Measurements from ENCODE around the gene SLC4A8. TPM values are rescaled to one million over a fixed set of nuclear protein-coding genes. Genes with fewer than 3 reads are reported as not detected.

The SLC4A8 gene
- total and polyA plus RNA-seq, 5 donors = 0.02 to 0.50 (median 0.24) TPM

DNA sequence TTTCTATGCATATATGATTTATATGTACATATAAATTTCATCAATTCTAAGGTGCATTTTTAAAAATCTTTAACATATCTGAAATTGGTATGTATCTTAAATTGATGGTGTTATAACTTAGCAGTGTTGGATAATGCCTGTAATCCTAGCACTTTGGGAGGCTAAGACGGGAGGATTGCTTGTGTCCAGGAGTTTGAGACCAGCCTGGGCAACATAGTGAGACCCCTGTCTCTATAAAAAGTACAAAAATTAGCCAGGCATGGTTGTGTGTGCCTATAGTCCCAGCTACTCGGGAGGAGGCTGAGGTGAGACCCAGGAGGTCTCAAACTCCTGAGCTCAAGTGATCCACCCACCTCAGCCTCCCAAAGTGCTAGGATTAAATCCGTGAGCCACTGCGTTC, 27.0 kb upstream of the SLC4A8 start:
- intact Hi-C loops (cut with DNase I) = no loop called here
- Histone ChIP-seq H3K4me1 (ENCODE audit: control insufficient read depth, insufficient read depth, low read length) (no peaks in the 10 kb centered on the region), H3K27me3 (ENCODE audit: control insufficient read depth, insufficient read depth) (no peaks in the 10 kb centered on the region), H3K4me3 (ENCODE audit: low read length) (no peak overlapping the region), H3K9me3 (ENCODE audit: control insufficient read depth, low read length) (no peaks in the 10 kb centered on the region), H3K27ac (ENCODE audit: low read length) (no peak overlapping the region)
- 83% methylated on average over 4 of the region's 4 CpGs for WGBS
- DNase-seq (no peak), ATAC-seq (no peak)

GRCh38 chr12:51399891-51400290, 24.7 kb upstream of the SLC4A8 start:
- no peak for ATAC-seq
- H3K27me3 ChIP-seq (ENCODE audit: control insufficient read depth, insufficient read depth) = no peaks in the 10 kb centered on the region
- intact Hi-C loops (cut with DNase I) = no loop called here

DNA sequence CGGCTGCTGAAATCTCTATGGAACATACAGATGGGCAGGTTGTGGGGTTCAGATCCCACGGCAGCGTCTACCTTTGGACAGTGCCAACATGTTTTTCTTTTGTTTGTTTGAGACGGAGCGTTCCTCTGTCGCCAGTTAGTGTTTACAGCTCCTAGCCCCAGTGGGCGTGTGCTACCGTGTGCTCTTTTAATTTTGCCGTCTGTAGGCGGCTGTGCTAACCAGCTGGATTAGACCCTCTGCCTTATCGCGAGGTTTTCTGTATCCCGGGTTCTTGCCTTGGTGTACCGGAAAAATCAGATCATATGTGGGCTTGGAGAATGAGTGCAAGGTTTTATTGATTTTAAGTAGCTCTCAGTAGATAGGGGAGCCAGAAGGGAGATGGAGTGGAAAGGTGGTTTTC, 23.6 kb upstream of the SLC4A8 start:
- no peak overlapping the region for H3K4me3 ChIP-seq (ENCODE audit: low read length)
- ATAC-seq = no peak
- intact Hi-C loops (cut with DNase I) = no loop called here
- no peaks in the 10 kb centered on the region for H3K4me1 ChIP-seq (ENCODE audit: control insufficient read depth, insufficient read depth, low read length)
- whole genome bisulfite sequencing = 89% methylated on average over 14 of the region's 14 CpGs
- H3K27ac ChIP-seq (ENCODE audit: low read length) = no peak overlapping the region
- H3K9me3 ChIP-seq (ENCODE audit: control insufficient read depth, low read length) = no peaks in the 10 kb centered on the region
- no peak for DNase-seq
- no peaks in the 10 kb centered on the region for H3K27me3 ChIP-seq (ENCODE audit: control insufficient read depth, insufficient read depth)

More at GRCh38 chr12:51399891-51400290, 24.7 kb upstream of the SLC4A8 start:
- Histone ChIP-seq H3K4me3 (ENCODE audit: low read length) (no peak overlapping the region), H3K4me1 (ENCODE audit: control insufficient read depth, insufficient read depth, low read length) (no peaks in the 10 kb centered on the region), H3K9me3 (ENCODE audit: control insufficient read depth, low read length) (no peaks in the 10 kb centered on the region), H3K27ac (ENCODE audit: low read length) (no peak overlapping the region)
- WGBS = 78% methylated on average over 4 of the region's 4 CpGs
- DNase-seq = no peak

GRCh38 chr12:51401486-51401885, 23.1 kb upstream of the SLC4A8 start:
- no peaks in the 10 kb centered on the region for H3K9me3 ChIP-seq (ENCODE audit: control insufficient read depth, low read length)
- 91% methylated on average over 13 of the region's 13 CpGs for WGBS
- intact Hi-C loops (cut with DNase I) = no loop called here

GRCh38 chr12:51401900-51402299, 22.7 kb upstream of the SLC4A8 start:
- intact Hi-C loops (cut with DNase I) = no loop called here
- no peaks in the 10 kb centered on the region for H3K27me3 ChIP-seq (ENCODE audit: control insufficient read depth, insufficient read depth)
- ATAC-seq = no peak
- H3K9me3 ChIP-seq (ENCODE audit: control insufficient read depth, low read length) = no peaks in the 10 kb centered on the region
- 0% methylated on average over 1 of the region's 1 CpG for WGBS
- no peaks in the 10 kb centered on the region for H3K4me1 ChIP-seq (ENCODE audit: control insufficient read depth, insufficient read depth, low read length)
- H3K4me3 ChIP-seq (ENCODE audit: low read length) = no peak overlapping the region
- DNase-seq = no peak
- H3K27ac ChIP-seq (ENCODE audit: low read length) = no peak overlapping the region

More at GRCh38 chr12:51401486-51401885, 23.1 kb upstream of the SLC4A8 start:
- H3K27me3 ChIP-seq (ENCODE audit: control insufficient read depth, insufficient read depth) = no peaks in the 10 kb centered on the region
- ATAC-seq = no peak
- no peak overlapping the region for H3K27ac ChIP-seq (ENCODE audit: low read length)
- H3K4me1 ChIP-seq (ENCODE audit: control insufficient read depth, insufficient read depth, low read length) = no peaks in the 10 kb centered on the region
- no peak overlapping the region for H3K4me3 ChIP-seq (ENCODE audit: low read length)
- no peak for DNase-seq

DNA sequence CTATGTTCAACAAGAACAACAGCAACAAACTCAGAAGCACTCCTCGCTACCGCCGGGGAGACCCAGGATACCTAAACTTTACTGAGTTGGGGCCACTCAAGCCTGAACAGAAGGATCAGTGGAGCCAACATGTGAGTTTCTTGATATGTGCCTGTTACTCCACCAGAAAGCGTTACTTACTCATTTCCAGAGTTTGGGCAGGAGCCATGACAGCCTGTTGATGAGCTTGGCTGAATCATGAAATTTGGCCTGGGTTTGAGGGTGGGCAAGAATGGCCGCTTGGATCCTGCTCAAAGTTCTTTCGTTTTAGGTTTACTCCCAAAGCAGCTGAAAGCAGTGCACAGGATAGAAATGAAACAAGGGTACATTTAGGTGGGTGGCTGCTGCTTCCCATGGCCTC, 21.5 kb upstream of the SLC4A8 start:
- WGBS = 88% methylated on average over 6 of the region's 6 CpGs
- no peak overlapping the region for H3K4me3 ChIP-seq (ENCODE audit: low read length)
- H3K9me3 ChIP-seq (ENCODE audit: control insufficient read depth, low read length) = no peaks in the 10 kb centered on the region
- intact Hi-C loops (cut with DNase I) = no loop called here
- no peaks in the 10 kb centered on the region for H3K27me3 ChIP-seq (ENCODE audit: control insufficient read depth, insufficient read depth)
- no peak for ATAC-seq
- H3K27ac ChIP-seq (ENCODE audit: low read length) = no peak overlapping the region
- H3K4me1 ChIP-seq (ENCODE audit: control insufficient read depth, insufficient read depth, low read length) = no peaks in the 10 kb centered on the region
- DNase-seq = no peak

- 83% methylated on average over 4 of the region's 4 CpGs for WGBS
- no peak overlapping the region for H3K27ac ChIP-seq (ENCODE audit: low read length)
- DNase-seq (peak in 1 of 3 donors; percentile 64), ATAC-seq (peak; percentile 41 to 58)
- intact Hi-C loops (cut with DNase I) = no loop called here
- no peak overlapping the region for H3K4me3 ChIP-seq (ENCODE audit: low read length)
- no peaks in the 10 kb centered on the region for H3K4me1 ChIP-seq (ENCODE audit: control insufficient read depth, insufficient read depth, low read length)
- H3K9me3 ChIP-seq (ENCODE audit: control insufficient read depth, low read length) = no peaks in the 10 kb centered on the region
- no peaks in the 10 kb centered on the region for H3K27me3 ChIP-seq (ENCODE audit: control insufficient read depth, insufficient read depth)
Measured at GRCh38 chr12:51403681-51404136, 20.9 kb upstream of the SLC4A8 start.

DNA sequence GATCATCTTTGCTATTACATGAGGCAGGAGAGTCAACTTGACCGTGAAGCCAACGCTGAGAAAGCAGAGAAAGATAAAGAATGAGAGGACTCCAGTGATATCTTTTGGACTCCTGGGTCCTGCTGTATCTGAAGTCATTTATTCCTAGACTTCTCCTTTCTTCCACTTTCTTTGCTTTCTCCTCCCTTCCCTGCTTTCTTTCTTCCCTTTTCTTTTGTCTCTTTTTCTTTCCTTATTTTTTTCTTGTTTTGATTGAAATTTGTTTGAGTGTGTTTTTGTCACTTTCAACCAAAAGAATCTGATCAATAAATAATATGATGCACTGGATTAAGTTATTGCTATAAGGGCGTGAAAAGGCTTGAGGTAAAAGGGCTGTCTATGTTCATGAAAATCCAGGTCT, 20.0 kb upstream of the SLC4A8 start:
- Histone ChIP-seq H3K4me1 (ENCODE audit: control insufficient read depth, insufficient read depth, low read length) (no peaks in the 10 kb centered on the region), H3K9me3 (ENCODE audit: control insufficient read depth, low read length) (no peaks in the 10 kb centered on the region), H3K27me3 (ENCODE audit: control insufficient read depth, insufficient read depth) (no peaks in the 10 kb centered on the region), H3K4me3 (ENCODE audit: low read length) (no peak overlapping the region), H3K27ac (ENCODE audit: low read length) (no peak overlapping the region)
- ATAC-seq (no peak), DNase-seq (no peak)
- intact Hi-C loops (cut with DNase I) = no loop called here
- 81% methylated on average over 3 of the region's 3 CpGs for WGBS

- H3K27me3 ChIP-seq (ENCODE audit: control insufficient read depth, insufficient read depth) = no peaks in the 10 kb centered on the region
- 86% methylated on average over 3 of the region's 3 CpGs for WGBS
- H3K4me1 ChIP-seq (ENCODE audit: control insufficient read depth, insufficient read depth, low read length) = no peaks in the 10 kb centered on the region
- ATAC-seq = no peak
- H3K27ac ChIP-seq (ENCODE audit: low read length) = no peak overlapping the region
- no peak overlapping the region for H3K4me3 ChIP-seq (ENCODE audit: low read length)
- no peaks in the 10 kb centered on the region for H3K9me3 ChIP-seq (ENCODE audit: control insufficient read depth, low read length)
- intact Hi-C loops (cut with DNase I) = no loop called here
- no peak for DNase-seq
Measured at GRCh38 chr12:51405801-51406207, 18.8 kb upstream of the SLC4A8 start.

DNA sequence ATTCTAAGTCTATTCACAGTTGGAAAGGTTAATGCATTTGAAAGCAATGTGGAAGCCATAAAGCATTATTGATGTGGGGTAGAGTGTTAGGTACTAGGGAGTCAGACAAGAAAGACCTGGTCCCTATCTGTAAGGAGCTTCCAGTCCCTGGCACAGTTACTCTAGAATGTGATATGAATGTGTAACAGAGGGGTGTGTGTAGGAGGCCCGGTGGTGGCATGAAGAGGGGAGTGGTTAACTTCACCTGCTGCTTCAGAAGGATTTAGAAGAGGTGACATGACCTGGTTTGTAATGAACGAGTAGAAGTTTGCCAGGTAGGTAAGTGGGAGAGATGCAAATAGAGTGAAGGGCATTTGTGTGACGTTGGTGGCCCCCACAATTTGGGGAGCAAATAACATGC, 18.3 kb upstream of the SLC4A8 start:
- no peaks in the 10 kb centered on the region for H3K27me3 ChIP-seq (ENCODE audit: control insufficient read depth, insufficient read depth)
- H3K9me3 ChIP-seq (ENCODE audit: control insufficient read depth, low read length) = no peaks in the 10 kb centered on the region
- H3K4me1 ChIP-seq (ENCODE audit: control insufficient read depth, insufficient read depth, low read length) = no peaks in the 10 kb centered on the region
- H3K4me3 ChIP-seq (ENCODE audit: low read length) = no peak overlapping the region
- intact Hi-C loops (cut with DNase I) = no loop called here
- no peak overlapping the region for H3K27ac ChIP-seq (ENCODE audit: low read length)
- 77% methylated on average over 3 of the region's 3 CpGs for WGBS
- ATAC-seq = no peak
- DNase-seq = no peak

- 73% methylated on average over 5 of the region's 5 CpGs for WGBS
- no peaks in the 10 kb centered on the region for H3K27me3 ChIP-seq (ENCODE audit: control insufficient read depth, insufficient read depth)
Measured at GRCh38 chr12:51406859-51407258, 17.8 kb upstream of the SLC4A8 start.

GRCh38 chr12:51407604-51408003, 17.0 kb upstream of the SLC4A8 start:
- DNase-seq (no peak), ATAC-seq (no peak)
- H3K4me3 ChIP-seq (ENCODE audit: low read length) = no peak overlapping the region
- H3K4me1 ChIP-seq (ENCODE audit: control insufficient read depth, insufficient read depth, low read length) = no peaks in the 10 kb centered on the region
- H3K27me3 ChIP-seq (ENCODE audit: control insufficient read depth, insufficient read depth) = no peaks in the 10 kb centered on the region
- H3K9me3 ChIP-seq (ENCODE audit: control insufficient read depth, low read length) = no peaks in the 10 kb centered on the region
- H3K27ac ChIP-seq (ENCODE audit: low read length) = no peak overlapping the region
- 67% methylated on average over 4 of the region's 4 CpGs for WGBS
- intact Hi-C loops (cut with DNase I) = no loop called here

More at GRCh38 chr12:51406859-51407258, 17.8 kb upstream of the SLC4A8 start:
- no peaks in the 10 kb centered on the region for H3K4me1 ChIP-seq (ENCODE audit: control insufficient read depth, insufficient read depth, low read length)
- H3K4me3 ChIP-seq (ENCODE audit: low read length) = no peak overlapping the region
- H3K9me3 ChIP-seq (ENCODE audit: control insufficient read depth, low read length) = no peaks in the 10 kb centered on the region
- no peak overlapping the region for H3K27ac ChIP-seq (ENCODE audit: low read length)
- DNase-seq = no peak
- intact Hi-C loops (cut with DNase I) = no loop called here
- ATAC-seq = no peak
